Measurements from ENCODE around the gene KIAA0232. TPM values are rescaled to one million over a fixed set of nuclear protein-coding genes. Genes with fewer than 3 reads are reported as not detected.

Gene KIAA0232
- total and polyA plus RNA-seq, 9 donors: 8.7 to 41.4 (median 38.5) TPM

DNA sequence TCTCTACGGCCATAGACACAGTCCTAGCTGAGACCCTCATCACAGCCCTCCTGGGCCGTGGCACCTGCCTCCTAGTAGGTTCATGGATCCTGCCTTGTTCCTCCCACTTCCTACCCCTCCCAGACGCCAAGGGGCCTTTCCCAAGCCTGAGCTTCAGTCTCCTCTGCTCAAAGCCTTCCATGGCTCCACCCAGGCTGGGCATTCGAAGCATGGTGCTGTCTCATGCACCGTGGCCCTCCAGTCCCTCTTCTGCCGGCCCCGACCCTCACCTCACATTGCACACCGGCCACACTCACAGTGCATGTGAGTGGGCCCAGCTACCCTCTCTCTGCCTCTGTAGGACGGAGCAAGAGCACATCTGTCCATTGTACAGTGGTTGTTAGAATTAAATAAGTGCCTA lies 21.7 kb upstream of the KIAA0232 start:
- WGBS, 3 donors: 90 to 92% (median 91%) methylated on average over 9 of the region's 9 CpGs
- no peaks in the 10 kb centered on the region for H3K27me3 ChIP-seq
- no peaks in the 10 kb centered on the region for H3K36me3 ChIP-seq
- H3K27ac ChIP-seq: no peak overlapping the region
- no peaks in the 10 kb centered on the region for H3K4me1 ChIP-seq (ENCODE audit: insufficient read depth)
- no peak for TF ChIP-seq POLR2A (IDR thresholded peaks at IDR 0.05)
- no peak for TF ChIP-seq EP300 (IDR thresholded peaks at IDR 0.05)
- no peak for TF ChIP-seq CTCF (IDR thresholded peaks at IDR 0.05)
- no peak overlapping the region for H3K4me3 ChIP-seq
- H3K9me3 ChIP-seq: no peaks in the 10 kb centered on the region
- DNase-seq: no peak
- intact Hi-C loops (cut with DNase I): no loop called here

GRCh38 chr4:6761649-6762615 lies 20.6 kb upstream of the KIAA0232 start:
- intact Hi-C loops (cut with DNase I): no loop called here
- TF ChIP-seq CTCF (IDR thresholded peaks at IDR 0.05): no peak
- no peak for TF ChIP-seq EP300 (IDR thresholded peaks at IDR 0.05)
- TF ChIP-seq POLR2A (IDR thresholded peaks at IDR 0.05): no peak
- Histone ChIP-seq H3K27me3 (no peaks in the 10 kb centered on the region), H3K4me3 (no peak overlapping the region), H3K27ac (no peak overlapping the region), H3K9me3 (no peaks in the 10 kb centered on the region), H3K36me3 (no peaks in the 10 kb centered on the region), H3K4me1 (ENCODE audit: insufficient read depth) (no peaks in the 10 kb centered on the region)
- DNase-seq: no peak
- 75 to 82% (median 81%) methylated on average over 35 of the region's 35 CpGs for WGBS, 3 donors

DNA sequence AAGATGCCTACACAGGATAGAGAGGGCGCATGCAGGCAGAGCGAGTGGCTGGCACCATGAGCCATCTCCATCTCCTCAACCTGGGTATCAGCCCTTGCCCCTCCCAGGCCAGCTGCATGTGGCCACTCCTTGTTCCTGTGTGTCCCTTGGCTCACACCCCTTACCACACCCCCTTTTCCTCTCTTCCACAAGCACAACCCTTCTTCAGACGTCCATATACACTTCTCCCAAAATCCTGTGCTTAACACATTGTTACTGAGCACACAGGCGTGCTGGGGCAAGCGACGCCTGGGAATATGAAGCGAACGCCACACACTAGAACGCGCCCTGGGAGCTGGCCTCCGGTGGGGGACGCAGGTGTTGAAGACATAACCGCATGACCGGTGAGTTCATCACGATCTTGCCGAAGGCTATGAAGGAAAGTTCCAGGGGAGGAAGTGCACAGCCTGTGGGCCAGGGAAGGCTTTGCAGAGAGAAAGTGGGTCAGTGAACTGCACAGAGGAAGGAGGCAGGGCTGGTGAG lies 19.1 kb upstream of the KIAA0232 start:
- DNase-seq: no peak
- Histone ChIP-seq H3K36me3 (no peaks in the 10 kb centered on the region), H3K4me3 (no peak overlapping the region), H3K27me3 (no peaks in the 10 kb centered on the region), H3K27ac (no peak overlapping the region), H3K9me3 (no peaks in the 10 kb centered on the region), H3K4me1 (ENCODE audit: insufficient read depth) (no peaks in the 10 kb centered on the region)
- intact Hi-C loops (cut with DNase I): no loop called here
- TF ChIP-seq POLR2A (IDR thresholded peaks at IDR 0.05) (no peak), EP300 (IDR thresholded peaks at IDR 0.05) (no peak), CTCF (IDR thresholded peaks at IDR 0.05) (no peak)
- WGBS, 3 donors: 74 to 79% (median 77%) methylated on average over 16 of the region's 16 CpGs

GRCh38 chr4:6764976-6765620 lies 17.4 kb upstream of the KIAA0232 start:
- no peaks in the 10 kb centered on the region for H3K27me3 ChIP-seq
- no peak overlapping the region for H3K4me3 ChIP-seq
- TF ChIP-seq POLR2A (IDR thresholded peaks at IDR 0.05): no peak
- no peak for TF ChIP-seq CTCF (IDR thresholded peaks at IDR 0.05)
- TF ChIP-seq EP300 (IDR thresholded peaks at IDR 0.05): no peak
- H3K4me1 ChIP-seq (ENCODE audit: insufficient read depth): no peaks in the 10 kb centered on the region
- intact Hi-C loops (cut with DNase I): no loop called here
- H3K27ac ChIP-seq: no peak overlapping the region
- H3K36me3 ChIP-seq: no peaks in the 10 kb centered on the region
- no peak for DNase-seq
- no peaks in the 10 kb centered on the region for H3K9me3 ChIP-seq
- 68 to 72% (median 71%) methylated on average over 11 of the region's 11 CpGs for WGBS, 3 donors
